KOPT-K1 (cell line): ENCODE data around the gene SUFU.
A peak's percentile ranks its signal among the peaks of the same experiment; 100 is the strongest.
"Not testable (repeated sequence)": the region's sequence is repeated elsewhere in the genome, so short reads cannot be mapped to it uniquely, and the experiment has no call there.

ENCODE experiments used
- H3K27ac ChIP-seq: fragments of 200-600 bp; sonication (generic); 2 replicates; pipeline ENCODE4 v1.5.1; 2016; ENCODE audit warnings: antibody characterized with exemption, mild to moderate bottlenecking, low read depth, low read length; ENCODE audit not compliant: poor library complexity, severe bottlenecking
- H3K36me3 ChIP-seq: fragments of 200-600 bp; sonication (generic); 2 replicates; pipeline ENCODE4 v1.5.1; 2017; ENCODE audit warnings: antibody characterized with exemption, mild to moderate bottlenecking, low read length, moderate library complexity; ENCODE audit not compliant: insufficient read depth
- H3K9me3 ChIP-seq: fragments of 200-600 bp; sonication (generic); 2 replicates; pipeline ENCODE4 v1.5.1; 2017; ENCODE audit warnings: antibody characterized with exemption, low read length, mild to moderate bottlenecking; ENCODE audit not compliant: insufficient read depth, poor library complexity, severe bottlenecking

The SUFU gene

DNA sequence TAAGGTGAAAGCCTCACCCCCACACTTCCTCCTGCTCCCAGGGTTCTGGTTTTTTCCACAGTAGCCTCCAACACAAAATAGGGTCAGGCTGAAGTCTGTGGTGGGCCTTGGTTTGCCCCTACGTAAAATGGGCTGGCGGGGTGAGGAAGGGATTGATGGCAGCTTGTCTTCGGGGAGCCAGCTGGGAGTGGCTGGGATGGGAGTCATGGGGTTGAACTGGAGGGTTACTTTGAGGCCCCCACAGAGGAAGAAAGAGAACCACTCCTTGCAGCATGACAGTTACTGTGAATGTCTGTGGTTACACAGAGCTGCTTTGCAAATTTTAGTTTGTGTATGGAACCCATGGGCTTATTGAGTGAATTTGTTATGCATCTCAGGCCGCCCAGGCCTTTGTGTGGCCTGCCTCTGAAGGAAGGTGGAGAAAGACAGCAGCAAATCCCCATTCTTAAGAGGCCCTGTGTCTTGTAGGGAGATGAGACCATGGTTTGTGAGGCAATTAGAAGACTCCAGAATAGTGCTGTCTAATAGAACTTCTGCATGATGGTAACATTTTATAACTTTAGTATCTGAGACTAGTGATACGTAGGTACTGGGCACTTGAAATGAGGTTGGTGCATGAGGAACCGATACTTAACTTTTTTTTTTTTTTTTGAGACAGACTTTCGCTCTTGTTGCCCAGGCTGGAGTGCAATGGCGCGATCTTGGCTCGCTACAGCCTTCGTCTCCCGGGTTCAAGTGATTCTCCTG, 148.6 kb downstream of the SUFU start:
- Histone ChIP-seq H3K9me3 (no peaks in the 10 kb centered on the region), H3K27ac (peak overlapping the region; percentile 81), H3K36me3 (peaks cover 48% of the 10 kb centered on the region)

DNA sequence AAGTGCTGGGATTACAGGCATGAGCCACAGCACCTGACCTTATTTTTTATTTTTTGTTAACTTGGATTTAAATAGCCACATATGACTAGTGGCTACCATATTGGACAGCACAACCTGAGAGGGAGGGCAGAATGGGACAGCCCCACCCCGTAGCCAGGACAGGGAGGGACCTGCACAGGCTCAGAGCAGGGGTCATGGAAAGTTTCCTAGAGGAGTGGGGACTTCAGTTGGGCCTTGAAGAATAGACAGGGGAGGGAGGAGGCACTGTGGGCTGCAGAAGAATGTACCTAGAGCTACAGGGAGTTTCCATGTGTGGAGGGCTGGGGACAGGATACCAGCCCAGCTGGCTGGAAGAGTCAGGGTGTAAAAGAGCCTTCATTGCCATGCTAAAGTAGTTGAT, 149.3 kb downstream of the SUFU start:
- Histone ChIP-seq H3K27ac (peak overlapping the region; percentile 81), H3K9me3 (no peaks in the 10 kb centered on the region), H3K36me3 (peaks cover 49% of the 10 kb centered on the region)

DNA sequence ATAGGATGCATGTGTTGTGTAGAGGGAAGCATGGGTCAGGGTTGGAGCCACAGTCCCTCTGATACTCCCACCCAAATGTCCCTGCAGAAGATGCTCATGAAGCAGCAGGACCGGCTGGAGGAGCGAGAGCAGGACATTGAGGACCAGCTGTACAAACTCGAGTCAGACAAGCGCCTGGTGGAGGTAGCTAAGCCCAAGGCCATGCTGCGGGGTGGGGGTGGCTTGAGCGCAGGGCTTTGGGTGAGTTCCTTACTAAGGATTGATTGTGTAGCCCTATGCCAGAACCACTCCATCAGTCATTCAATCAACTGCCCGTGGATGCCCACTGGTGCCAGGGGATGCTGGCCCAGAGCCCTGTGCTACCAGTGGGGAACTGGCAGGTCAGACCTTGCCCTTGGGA, 150.8 kb downstream of the SUFU start:
- Histone ChIP-seq H3K27ac (no peak overlapping the region), H3K9me3 (no peaks in the 10 kb centered on the region), H3K36me3 (peaks cover 55% of the 10 kb centered on the region)

DNA sequence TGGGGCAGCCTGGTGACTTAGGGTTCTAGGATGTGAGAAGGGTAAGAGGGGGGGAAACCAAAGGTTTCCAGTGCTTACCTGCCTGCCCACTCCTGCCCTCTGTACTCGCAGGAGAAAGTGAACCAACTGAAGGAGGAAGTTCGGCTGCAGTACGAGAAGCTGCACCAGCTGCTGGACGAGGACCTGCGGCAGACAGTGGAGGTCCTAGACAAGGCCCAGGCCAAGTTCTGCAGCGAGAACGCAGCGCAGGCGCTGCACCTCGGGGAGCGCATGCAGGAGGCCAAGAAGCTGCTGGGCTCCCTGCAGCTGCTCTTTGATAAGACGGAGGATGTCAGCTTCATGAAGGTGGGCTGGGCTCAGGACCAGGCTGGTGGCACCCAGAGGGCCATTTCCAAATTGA, 151.2 kb downstream of the SUFU start:
- Histone ChIP-seq H3K27ac (no peak overlapping the region), H3K9me3 (no peaks in the 10 kb centered on the region), H3K36me3 (peaks cover 55% of the 10 kb centered on the region)

DNA sequence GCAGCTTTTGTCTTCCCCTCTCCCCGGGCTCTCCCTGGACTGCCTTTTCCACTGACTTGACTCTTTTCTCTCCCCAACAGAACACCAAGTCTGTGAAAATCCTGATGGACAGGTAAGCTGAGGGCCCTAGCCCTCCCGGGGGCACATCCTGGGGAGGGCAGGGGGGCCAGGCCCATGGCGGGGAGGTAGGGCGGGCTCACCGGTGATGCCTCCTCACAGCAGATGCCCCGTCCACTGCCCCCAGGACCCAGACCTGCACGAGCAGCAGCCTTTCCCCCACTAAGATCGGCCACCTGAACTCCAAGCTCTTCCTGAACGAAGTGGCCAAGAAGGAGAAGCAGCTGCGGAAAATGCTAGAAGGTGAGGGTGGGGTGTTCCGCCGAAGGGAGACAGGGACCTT, 152.3 kb downstream of the SUFU start:
- Histone ChIP-seq H3K27ac (no peak overlapping the region), H3K36me3 (peaks cover 55% of the 10 kb centered on the region), H3K9me3 (no peaks in the 10 kb centered on the region)

DNA sequence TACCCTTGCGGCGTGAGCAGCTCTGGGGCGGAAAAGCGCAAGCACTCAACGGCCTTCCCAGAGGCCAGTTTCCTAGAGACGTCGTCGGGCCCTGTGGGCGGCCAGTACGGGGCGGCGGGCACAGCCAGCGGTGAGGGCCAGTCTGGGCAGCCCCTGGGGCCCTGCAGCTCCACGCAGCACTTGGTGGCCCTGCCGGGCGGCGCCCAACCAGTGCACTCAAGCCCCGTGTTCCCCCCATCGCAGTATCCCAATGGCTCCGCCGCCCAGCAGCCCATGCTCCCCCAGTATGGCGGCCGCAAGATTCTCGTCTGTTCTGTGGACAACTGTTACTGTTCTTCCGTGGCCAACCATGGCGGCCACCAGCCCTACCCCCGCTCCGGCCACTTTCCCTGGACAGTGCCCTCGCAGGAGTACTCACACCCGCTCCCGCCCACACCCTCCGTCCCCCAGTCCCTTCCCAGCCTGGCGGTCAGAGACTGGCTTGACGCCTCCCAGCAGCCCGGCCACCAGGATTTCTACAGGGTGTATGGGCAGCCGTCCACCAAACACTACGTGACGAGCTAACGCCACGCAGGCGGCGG, 153.1 kb downstream of the SUFU start:
- Histone ChIP-seq H3K9me3 (no peaks in the 10 kb centered on the region), H3K36me3 (peaks cover 55% of the 10 kb centered on the region), H3K27ac (no peak overlapping the region)

DNA sequence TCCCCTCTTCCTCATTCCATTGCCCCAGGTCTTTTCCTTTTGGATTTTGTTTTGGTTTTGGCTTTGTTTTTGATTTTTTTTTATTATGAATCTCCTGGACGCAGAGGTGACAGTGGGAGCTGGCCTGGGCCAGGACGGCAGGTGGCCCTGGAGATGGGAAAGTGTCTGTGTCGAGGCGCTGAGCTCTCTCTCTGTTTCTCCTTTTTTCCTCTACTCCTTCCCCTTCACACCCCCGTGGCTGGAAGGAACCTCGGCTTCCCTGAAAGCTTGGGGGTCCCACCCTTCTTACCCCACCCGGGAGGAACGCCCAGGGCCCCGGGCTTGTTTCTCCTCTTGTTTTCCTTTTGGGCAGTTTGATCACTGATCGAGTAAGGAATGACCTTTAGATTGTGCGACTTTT, 153.7 kb downstream of the SUFU start:
- Histone ChIP-seq H3K36me3 (peaks cover 55% of the 10 kb centered on the region), H3K9me3 (no peaks in the 10 kb centered on the region), H3K27ac (no peak overlapping the region)

DNA sequence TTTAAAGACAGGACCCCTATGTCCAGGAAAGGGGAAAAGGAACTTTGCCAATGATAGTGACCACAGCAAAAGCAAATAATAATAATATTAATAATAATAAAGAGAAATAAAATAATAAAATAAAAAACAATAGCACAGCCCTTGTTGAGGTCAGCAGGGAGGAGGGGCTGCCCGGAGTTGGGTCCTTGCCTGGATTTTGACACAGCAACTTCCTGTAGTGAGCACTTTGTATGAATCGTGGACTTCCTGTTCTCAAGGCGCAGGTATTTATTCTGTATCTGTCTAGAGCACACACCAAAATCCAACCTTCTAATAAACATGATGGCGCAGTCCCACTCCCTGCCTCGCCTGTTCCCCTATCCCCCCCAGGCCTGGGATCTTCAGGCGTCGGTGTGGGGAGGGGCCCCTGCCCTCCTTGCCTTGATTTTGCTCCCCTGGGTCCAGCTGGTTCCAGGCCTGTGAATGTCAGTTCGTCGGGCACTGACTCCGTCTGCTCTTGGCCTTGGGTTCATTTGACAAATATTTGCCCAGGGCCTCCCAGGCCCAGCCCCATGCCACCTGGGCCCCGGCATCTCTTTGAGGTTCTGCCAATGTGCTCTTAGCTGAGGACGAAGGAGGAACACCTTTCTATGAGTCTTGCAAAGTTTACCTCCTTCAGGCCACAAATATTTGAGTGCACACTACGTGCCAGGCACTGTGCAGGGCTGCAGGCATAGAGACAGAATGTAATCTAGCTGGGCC, 154.4 kb downstream of the SUFU start:
- Histone ChIP-seq H3K36me3 (peaks cover 52% of the 10 kb centered on the region), H3K27ac (no peak overlapping the region), H3K9me3 (no peaks in the 10 kb centered on the region)

DNA sequence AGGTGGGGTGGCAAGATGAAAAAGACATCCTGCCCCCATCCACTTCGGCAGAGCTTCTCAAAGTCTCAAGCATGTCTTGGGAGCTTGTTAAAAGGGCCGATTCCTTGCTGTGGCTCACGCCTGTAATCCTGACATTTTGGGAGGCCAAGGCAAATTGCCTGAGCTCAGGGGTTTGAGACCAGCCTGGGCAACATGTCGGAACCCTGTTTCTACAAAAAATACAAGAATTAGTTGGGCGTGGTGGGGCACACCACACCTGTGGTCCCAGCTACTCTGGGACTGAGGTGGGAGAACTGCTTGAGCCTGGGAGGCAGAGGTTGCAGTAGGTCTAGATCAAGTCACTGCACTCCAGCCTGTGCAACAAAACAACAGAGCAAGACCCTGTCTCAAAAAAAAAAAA, 155.0 kb downstream of the SUFU start:
- H3K27ac ChIP-seq, result no peak overlapping the region
- no peaks in the 10 kb centered on the region for H3K9me3 ChIP-seq
- peaks cover 45% of the 10 kb centered on the region for H3K36me3 ChIP-seq

DNA sequence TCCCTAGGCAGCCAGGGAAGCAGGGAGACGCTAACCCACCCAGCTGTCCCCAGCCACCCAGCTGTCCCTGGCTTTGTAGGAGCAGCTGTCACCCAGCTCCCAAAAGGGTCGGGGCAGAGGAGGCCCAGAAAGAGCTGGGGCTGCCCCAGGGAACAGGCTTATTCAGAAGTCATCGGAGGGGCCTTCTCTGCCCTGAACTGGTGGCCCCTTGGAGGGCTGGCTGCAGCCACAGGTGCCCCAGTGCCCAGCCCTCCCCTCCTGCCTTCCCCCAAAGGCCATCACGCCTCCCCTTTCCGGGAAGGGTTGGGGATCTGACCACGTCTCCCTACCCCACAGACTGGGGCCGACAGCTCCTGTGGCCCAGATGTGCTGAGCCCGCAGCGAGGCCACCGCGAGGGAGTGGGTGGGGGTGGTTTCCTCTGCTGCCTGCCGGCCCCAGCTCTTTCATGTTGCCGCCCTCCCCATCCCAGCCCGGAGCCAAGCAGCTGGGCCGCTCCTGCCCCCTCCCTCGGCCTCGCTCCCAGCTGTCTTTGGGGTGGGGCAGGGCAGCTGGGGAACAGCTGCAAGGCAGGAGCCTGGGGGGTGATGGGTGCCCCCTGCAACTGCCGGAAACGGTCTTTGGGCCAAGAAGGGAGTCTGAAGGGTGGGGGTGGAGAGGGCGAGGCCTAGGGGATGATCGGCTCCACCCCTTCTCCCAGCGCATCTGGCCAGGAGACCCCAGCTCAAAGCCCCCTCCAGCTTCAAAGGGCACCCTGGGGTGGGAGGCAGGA, 157.3 kb downstream of the SUFU start:
- H3K9me3 ChIP-seq, result no peaks in the 10 kb centered on the region
- peak overlapping the region; percentile 48 for H3K27ac ChIP-seq
- H3K36me3 ChIP-seq, result peaks cover 27% of the 10 kb centered on the region

DNA sequence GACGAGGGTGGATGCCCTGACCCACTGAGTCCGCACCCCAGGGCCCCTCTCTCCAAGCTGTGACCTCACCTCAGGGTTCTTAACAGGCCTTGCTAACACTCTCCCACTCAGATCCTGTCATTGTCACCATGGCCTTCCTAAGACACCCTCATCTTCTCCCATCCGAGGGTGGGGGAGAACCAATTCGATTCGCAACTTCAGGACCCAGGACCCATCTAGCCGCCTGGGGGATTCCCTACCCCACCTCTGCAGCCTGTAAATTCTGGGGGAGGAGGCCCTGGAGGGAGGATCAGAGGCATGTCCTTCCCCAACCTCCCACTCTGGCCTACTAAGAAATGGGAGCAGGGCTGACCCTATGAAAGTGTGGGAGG, 157.9 kb downstream of the SUFU start:
- Histone ChIP-seq H3K9me3 (no peaks in the 10 kb centered on the region), H3K27ac (peak overlapping the region; percentile 48), H3K36me3 (peaks cover 21% of the 10 kb centered on the region)

DNA sequence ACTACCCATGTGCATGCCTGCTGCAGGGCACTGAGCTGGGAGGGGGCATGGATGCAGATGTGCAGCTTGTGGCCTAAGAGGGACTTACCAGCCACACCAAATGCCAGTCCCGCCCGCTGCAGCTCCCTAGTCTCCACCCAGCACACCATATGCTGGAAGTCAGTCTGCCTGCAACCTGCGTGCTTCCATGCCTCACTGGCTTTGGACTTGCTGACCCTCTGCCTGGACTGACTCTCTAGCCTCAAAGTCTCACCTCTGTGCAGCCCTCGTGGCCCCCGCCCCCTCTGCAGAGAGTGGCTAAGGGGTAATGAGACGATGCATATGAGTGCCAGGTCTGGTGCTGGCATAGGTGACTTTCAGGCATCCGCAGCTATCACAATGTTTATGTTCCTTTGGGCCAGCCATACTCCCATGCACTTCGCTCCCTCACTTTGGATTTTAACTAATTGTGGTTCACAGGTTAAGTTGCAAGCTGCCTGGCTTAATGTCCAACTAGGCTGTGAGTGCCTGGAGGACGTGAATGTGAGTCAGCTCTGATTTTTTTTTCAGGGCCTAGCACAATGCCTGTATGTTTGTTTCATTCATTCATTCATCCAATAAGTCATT, 162.2 kb downstream of the SUFU start:
- H3K36me3 ChIP-seq, result no peaks in the 10 kb centered on the region
- H3K27ac ChIP-seq, result no peak overlapping the region
- H3K9me3 ChIP-seq, result no peaks in the 10 kb centered on the region

DNA sequence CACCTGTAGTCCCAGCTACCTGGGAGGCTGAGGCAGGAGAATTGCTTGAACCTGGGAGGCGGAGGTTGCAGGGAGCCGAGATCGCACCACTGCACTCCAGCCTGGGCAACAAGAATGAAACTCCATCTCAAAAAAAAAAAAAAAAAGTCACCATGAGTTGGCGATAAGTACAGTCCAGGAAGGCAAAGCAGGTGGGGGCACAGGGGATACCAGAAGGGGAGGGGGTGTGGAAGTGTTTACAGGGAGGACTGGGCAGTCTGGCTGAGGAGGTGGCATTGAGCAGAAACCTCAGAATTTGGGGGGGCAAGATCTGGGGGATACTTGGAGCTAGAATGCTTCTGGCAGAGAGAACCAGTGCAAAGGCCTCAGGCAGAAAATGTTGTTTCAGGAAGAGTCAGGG, 163.6 kb downstream of the SUFU start:
- not testable (repeated sequence) for H3K36me3 ChIP-seq, H3K27ac ChIP-seq

DNA sequence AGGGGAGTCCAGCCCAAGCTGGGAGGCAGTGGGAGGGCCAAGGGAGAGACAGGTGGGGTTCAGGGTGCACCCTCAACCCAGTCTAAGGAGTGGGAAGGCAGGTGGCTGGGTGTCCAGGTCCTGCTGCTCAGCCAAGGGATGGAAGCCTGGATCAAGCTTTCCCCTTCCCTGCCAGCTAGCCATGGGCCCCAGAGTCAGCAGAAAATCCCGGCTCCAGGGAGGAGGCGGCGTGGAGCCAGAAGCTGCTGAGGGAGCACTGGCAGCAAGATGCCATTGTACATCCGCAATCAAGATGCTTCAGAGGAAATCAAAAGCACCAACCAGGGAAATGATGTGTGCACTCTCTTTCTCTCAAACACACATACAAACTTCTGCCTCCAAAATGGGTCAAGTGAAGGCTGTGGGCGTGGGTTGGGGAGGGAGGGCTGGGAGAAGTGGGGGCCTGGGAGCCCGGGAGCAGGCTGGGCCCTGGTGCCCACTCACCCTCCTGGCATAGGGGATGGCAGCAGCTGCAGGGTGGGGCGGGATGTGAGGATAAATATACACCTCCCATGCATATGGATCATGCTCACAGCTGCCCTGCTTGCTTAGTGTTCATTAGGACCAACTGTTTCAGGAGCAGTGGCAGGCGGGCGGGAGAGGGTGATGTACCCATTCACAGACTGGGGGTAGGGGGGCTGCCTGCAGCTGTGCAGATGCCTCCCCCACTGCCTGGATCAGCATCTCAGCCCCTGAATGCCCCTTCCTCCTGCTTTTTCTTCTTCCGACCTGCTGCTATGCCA, 164.7 kb downstream of the SUFU start:
- no peaks in the 10 kb centered on the region for H3K36me3 ChIP-seq
- H3K27ac ChIP-seq, result no peak overlapping the region
- H3K9me3 ChIP-seq, result no peaks in the 10 kb centered on the region

More for the DNA sequence above, 163.6 kb downstream of the SUFU start:
- H3K9me3 ChIP-seq, result not testable (repeated sequence)
